Activated naive CD8-positive, alpha-beta T cell treated with anti-CD3 and anti-CD28 coated beads for 36 hours (primary cell): ENCODE data around the gene SDK1. TPM values are rescaled to one million over a fixed set of nuclear protein-coding genes. Genes with fewer than 3 reads are reported as not detected.

ENCODE experiments used
- DNase-seq: peaks from one replicate; pipeline ENCODE4 v3.0.0; 2021
- H3K27ac Mint-ChIP-seq: one replicate; pipeline ENCODE4 v1.8.0; 2022; ENCODE audit warnings: mild to moderate bottlenecking, moderate library complexity, mixed read lengths
- H3K27me3 Mint-ChIP-seq: one replicate; pipeline ENCODE4 v1.8.0; 2022; ENCODE audit warnings: mild to moderate bottlenecking, mixed read lengths
- H3K36me3 Mint-ChIP-seq: one replicate; pipeline ENCODE4 v1.8.0; 2021; ENCODE audit warnings: mild to moderate bottlenecking, mixed read lengths
- H3K4me1 Mint-ChIP-seq: one replicate; pipeline ENCODE4 v1.8.0; 2021; ENCODE audit warnings: mixed read lengths
- H3K4me3 Mint-ChIP-seq: one replicate; pipeline ENCODE4 v1.8.0; 2022; ENCODE audit warnings: mild to moderate bottlenecking, moderate library complexity, mixed read lengths
- H3K9me3 Mint-ChIP-seq: one replicate; pipeline ENCODE4 v1.8.0; 2022; ENCODE audit warnings: mixed read lengths
- total RNA-seq, 2 experiments: library from RNA; stranded (reverse); gene quantifications; one replicate each; pipeline ENCODE4 v1.2.3, GENCODE V29; 2021

Gene SDK1
- total RNA-seq, 2 experiments from 2014 or later: 0.49 to 0.54 TPM

DNA sequence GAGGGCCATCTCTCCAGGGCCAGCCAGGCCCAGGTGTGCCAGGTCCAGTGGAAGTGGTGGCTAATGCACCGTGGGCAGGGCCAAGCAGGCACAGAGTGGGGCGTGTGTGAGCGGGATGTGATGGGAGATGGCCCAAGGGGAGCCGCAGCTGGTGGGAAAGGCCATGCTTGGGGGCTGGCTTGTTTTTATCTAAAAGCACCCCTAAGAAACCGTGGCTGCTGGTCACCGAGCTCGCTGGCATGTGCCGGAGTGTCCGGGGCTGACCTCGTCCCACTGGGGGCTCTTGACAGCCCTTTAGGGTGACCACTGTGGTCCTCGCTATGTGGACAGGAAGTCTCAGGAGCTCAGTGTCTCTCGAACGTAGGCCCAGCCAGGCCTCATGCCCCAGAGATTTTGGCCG lies 798.6 kb downstream of the SDK1 start:
- H3K27ac Mint-ChIP-seq: no peak overlapping the region
- H3K9me3 Mint-ChIP-seq: no peaks in the 10 kb centered on the region
- no peaks in the 10 kb centered on the region for H3K27me3 Mint-ChIP-seq
- H3K4me3 Mint-ChIP-seq: no peak overlapping the region
- no peak for DNase-seq
- no peaks in the 10 kb centered on the region for H3K36me3 Mint-ChIP-seq
- H3K4me1 Mint-ChIP-seq: peaks cover 17% of the 10 kb centered on the region

GRCh38 chr7:4100148-4100547 lies 799.1 kb downstream of the SDK1 start:
- H3K27ac Mint-ChIP-seq: no peak overlapping the region
- H3K9me3 Mint-ChIP-seq: no peaks in the 10 kb centered on the region
- no peak overlapping the region for H3K4me3 Mint-ChIP-seq
- no peaks in the 10 kb centered on the region for H3K36me3 Mint-ChIP-seq
- DNase-seq: no peak
- no peaks in the 10 kb centered on the region for H3K27me3 Mint-ChIP-seq
- H3K4me1 Mint-ChIP-seq: peaks cover 17% of the 10 kb centered on the region

GRCh38 chr7:4100691-4101090 lies 799.6 kb downstream of the SDK1 start:
- Mint-ChIP-seq H3K27ac (no peak overlapping the region), H3K36me3 (no peaks in the 10 kb centered on the region)
- no peak for DNase-seq

GRCh38 chr7:4102231-4102841 lies 801.3 kb downstream of the SDK1 start:
- no peak for DNase-seq
- H3K4me3 Mint-ChIP-seq: no peak overlapping the region

More at GRCh38 chr7:4100691-4101090, 799.6 kb downstream of the SDK1 start:
- no peaks in the 10 kb centered on the region for H3K27me3 Mint-ChIP-seq
- H3K4me1 Mint-ChIP-seq: peaks cover 17% of the 10 kb centered on the region
- no peak overlapping the region for H3K4me3 Mint-ChIP-seq
- no peaks in the 10 kb centered on the region for H3K9me3 Mint-ChIP-seq

GRCh38 chr7:4103352-4104091 lies 802.5 kb downstream of the SDK1 start:
- H3K9me3 Mint-ChIP-seq: no peaks in the 10 kb centered on the region
- DNase-seq: no peak
- H3K27ac Mint-ChIP-seq: no peak overlapping the region
- H3K4me1 Mint-ChIP-seq: no peaks in the 10 kb centered on the region
- H3K4me3 Mint-ChIP-seq: no peak overlapping the region
- H3K27me3 Mint-ChIP-seq: no peaks in the 10 kb centered on the region
- H3K36me3 Mint-ChIP-seq: no peaks in the 10 kb centered on the region

More at GRCh38 chr7:4102231-4102841, 801.3 kb downstream of the SDK1 start:
- Mint-ChIP-seq H3K4me1 (peaks cover 7% of the 10 kb centered on the region), H3K9me3 (no peaks in the 10 kb centered on the region), H3K27me3 (no peaks in the 10 kb centered on the region), H3K36me3 (no peaks in the 10 kb centered on the region), H3K27ac (no peak overlapping the region)

- no peak overlapping the region for H3K27ac Mint-ChIP-seq
- H3K36me3 Mint-ChIP-seq: no peaks in the 10 kb centered on the region
- no peak overlapping the region for H3K4me3 Mint-ChIP-seq
- no peak for DNase-seq
- no peaks in the 10 kb centered on the region for H3K9me3 Mint-ChIP-seq
- no peaks in the 10 kb centered on the region for H3K4me1 Mint-ChIP-seq
- H3K27me3 Mint-ChIP-seq: no peaks in the 10 kb centered on the region
These were observed 806.8 kb downstream of the SDK1 start for GRCh38 chr7:4107839-4108238.

- Mint-ChIP-seq H3K4me3 (no peak overlapping the region), H3K27me3 (no peaks in the 10 kb centered on the region), H3K4me1 (no peaks in the 10 kb centered on the region), H3K9me3 (no peaks in the 10 kb centered on the region), H3K36me3 (no peaks in the 10 kb centered on the region), H3K27ac (no peak overlapping the region)
- DNase-seq: no peak
These were observed 807.9 kb downstream of the SDK1 start for GRCh38 chr7:4108951-4109350.

DNA sequence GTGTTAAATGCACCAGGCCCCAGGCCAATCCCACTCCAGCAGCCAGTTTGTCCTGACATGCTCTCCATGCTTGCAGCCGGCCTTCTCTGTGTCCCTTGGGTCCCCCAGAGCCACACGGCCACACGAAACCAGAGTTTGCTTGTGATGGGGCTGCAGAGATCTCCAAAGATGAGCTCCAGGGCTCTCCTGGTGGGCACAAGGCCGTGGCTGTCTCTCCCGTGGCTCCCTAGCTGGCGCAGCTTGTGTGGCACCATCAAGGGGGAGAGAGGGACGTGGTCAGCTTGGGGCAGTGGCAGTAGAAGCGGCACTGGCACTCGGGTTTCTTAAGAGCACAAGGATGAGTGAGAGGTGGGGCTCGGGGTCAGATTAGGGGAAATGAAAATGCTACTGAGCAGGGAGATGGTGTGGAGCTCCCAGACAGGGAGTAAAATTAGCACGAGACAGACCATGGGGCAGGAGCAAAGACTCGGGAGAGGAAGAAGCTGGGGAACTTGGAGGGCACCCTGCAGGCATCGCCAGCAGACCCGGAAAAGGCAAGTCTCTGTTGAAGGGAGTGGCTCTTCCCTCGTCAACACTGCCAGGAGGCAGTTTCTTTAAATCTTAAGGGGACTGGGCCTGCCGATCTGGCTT lies 808.5 kb downstream of the SDK1 start:
- Mint-ChIP-seq H3K36me3 (no peaks in the 10 kb centered on the region), H3K9me3 (no peaks in the 10 kb centered on the region), H3K4me3 (no peak overlapping the region), H3K4me1 (no peaks in the 10 kb centered on the region), H3K27me3 (no peaks in the 10 kb centered on the region), H3K27ac (no peak overlapping the region)
- no peak for DNase-seq

DNA sequence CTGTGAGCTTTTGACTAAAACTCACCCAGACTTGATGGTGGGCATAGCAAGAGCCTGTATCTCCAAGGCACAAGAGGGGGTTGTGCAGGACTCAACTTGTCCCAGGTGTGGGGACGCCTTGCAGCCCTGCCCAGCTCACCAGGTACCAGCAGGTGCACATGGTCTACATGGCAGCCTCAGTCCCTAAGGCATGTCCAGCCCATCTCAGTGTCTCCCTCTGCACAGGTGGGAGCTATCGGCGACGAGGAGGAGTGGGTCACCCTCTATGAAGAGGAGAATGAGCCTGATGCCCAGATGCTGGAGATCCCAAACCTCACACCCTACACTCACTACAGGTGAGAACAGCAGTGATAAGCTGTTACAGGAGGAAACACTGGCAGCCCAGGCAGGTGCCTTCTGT lies 809.4 kb downstream of the SDK1 start:
- Mint-ChIP-seq H3K9me3 (no peaks in the 10 kb centered on the region), H3K4me3 (no peak overlapping the region), H3K27ac (no peak overlapping the region), H3K4me1 (no peaks in the 10 kb centered on the region), H3K27me3 (no peaks in the 10 kb centered on the region), H3K36me3 (no peaks in the 10 kb centered on the region)
- DNase-seq: no peak

DNA sequence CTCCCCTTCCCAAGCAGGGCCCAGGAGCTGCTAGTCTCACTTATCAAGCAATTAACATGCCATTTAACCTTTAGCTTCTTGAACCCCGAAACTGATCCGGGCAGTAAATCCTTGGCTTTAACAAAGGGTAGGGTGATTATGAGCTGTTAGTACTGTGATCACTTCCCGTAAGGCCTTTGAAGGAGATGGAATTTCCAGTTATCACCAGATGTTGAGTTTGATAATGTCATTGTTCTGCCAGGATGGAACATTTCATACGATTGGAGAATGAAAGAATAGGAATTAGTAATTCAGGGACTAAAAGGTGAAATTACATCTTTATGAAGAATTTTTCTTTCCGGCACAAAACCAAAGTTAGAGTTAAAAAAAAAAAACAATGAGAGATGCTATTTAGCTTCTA lies 810.1 kb downstream of the SDK1 start:
- Mint-ChIP-seq H3K9me3 (no peaks in the 10 kb centered on the region), H3K4me1 (no peaks in the 10 kb centered on the region), H3K36me3 (no peaks in the 10 kb centered on the region), H3K27me3 (no peaks in the 10 kb centered on the region), H3K27ac (no peak overlapping the region), H3K4me3 (no peak overlapping the region)
- no peak for DNase-seq

DNA sequence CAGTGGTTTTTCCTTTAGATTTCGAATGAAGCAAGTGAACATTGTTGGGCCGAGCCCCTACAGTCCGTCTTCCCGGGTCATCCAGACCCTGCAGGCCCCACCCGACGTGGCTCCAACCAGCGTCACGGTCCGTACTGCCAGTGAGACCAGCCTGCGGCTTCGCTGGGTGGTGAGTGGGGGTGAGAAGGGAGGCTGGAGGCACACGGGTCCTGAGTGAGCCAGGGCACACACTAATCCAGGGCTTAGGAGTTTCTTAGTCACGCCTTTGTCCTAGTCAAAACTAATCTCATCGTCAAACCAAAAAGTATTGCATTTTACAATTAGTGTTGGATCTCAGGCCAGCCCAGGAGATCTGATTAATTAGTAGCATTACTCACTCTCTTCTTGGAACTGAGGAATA lies 812.2 kb downstream of the SDK1 start:
- Mint-ChIP-seq H3K36me3 (no peaks in the 10 kb centered on the region), H3K27me3 (no peaks in the 10 kb centered on the region), H3K9me3 (peaks cover 3% of the 10 kb centered on the region), H3K4me1 (no peaks in the 10 kb centered on the region), H3K4me3 (no peak overlapping the region), H3K27ac (no peak overlapping the region)
- DNase-seq: no peak

- H3K9me3 Mint-ChIP-seq: peaks cover 6% of the 10 kb centered on the region
- no peak for DNase-seq
- H3K27me3 Mint-ChIP-seq: no peaks in the 10 kb centered on the region
- no peaks in the 10 kb centered on the region for H3K4me1 Mint-ChIP-seq
- no peaks in the 10 kb centered on the region for H3K36me3 Mint-ChIP-seq
- no peak overlapping the region for H3K27ac Mint-ChIP-seq
- H3K4me3 Mint-ChIP-seq: no peak overlapping the region
These were observed 812.9 kb downstream of the SDK1 start for GRCh38 chr7:4113976-4114375.

GRCh38 chr7:4115442-4115841 lies 814.4 kb downstream of the SDK1 start:
- H3K9me3 Mint-ChIP-seq: peaks cover 11% of the 10 kb centered on the region
- H3K27me3 Mint-ChIP-seq: no peaks in the 10 kb centered on the region
- no peak for DNase-seq
- no peaks in the 10 kb centered on the region for H3K36me3 Mint-ChIP-seq
- H3K27ac Mint-ChIP-seq: no peak overlapping the region
- H3K4me3 Mint-ChIP-seq: no peak overlapping the region
- no peaks in the 10 kb centered on the region for H3K4me1 Mint-ChIP-seq

DNA sequence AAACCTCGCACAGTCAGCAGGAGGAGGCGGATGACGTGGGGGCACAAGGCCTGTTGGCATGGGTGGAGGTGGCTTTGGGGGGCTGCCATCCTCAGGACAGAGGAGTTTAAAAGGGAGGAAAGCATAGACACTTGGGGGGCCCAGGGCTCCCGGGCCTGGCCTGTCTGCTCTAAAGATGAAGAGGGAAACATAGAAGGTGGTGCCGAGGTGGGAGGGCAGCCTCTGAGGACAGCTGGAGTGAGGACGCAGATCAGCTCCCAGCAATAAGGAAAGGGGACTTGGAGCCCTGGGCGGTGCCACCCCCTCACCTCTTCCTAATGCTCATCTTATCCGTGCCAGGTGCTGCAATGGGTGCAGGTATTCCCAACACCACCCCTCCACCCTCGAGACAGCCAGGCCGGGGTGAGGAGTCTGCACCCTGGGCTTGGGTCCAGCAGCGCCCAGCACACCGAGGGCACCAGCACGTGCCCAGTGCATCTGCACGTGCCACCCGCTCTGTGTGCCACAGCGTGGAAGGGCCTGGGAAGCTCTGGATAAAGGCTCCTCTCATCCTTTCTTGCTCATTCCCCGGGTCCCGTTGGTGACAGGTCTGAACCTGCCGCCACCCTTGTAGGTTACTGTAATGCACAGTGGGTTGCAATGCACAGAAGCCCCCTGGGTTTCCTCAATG lies 815.0 kb downstream of the SDK1 start:
- Mint-ChIP-seq H3K27me3 (no peaks in the 10 kb centered on the region), H3K27ac (no peak overlapping the region), H3K9me3 (peaks cover 11% of the 10 kb centered on the region), H3K4me1 (no peaks in the 10 kb centered on the region), H3K4me3 (no peak overlapping the region), H3K36me3 (no peaks in the 10 kb centered on the region)
- no peak for DNase-seq

DNA sequence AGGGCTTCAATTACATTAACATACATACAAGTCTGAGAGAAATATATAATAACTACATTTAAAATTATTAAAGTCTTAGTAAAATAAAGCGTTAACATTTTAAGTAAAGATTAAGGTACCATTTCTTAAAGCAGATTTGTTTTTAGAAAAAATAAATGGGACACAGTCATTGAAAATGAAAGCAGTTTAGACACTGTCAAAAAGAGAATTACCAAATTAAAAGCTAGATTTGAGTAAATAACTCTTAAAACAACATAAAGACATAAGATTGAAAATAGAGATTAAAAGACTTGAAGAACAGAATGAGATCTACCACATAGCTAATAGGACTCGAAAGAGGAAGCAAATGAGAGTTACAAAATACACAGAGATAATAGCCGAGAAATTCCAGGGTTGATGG lies 818.8 kb downstream of the SDK1 start:
- Mint-ChIP-seq H3K27ac (no peak overlapping the region), H3K36me3 (peaks cover 5% of the 10 kb centered on the region), H3K4me3 (no peak overlapping the region), H3K27me3 (peaks cover 6% of the 10 kb centered on the region), H3K4me1 (no peaks in the 10 kb centered on the region), H3K9me3 (peaks cover 23% of the 10 kb centered on the region)
- no peak for DNase-seq
